HG02884 (cell line): ENCODE data around the gene GIN1.
"Not testable (repeated sequence)": the region's sequence is repeated elsewhere in the genome, so short reads cannot be mapped to it uniquely, and the experiment has no call there.

Experiments used
- ATAC-seq: cut with Tn5 transposase; IDR thresholded peaks from one replicate; pipeline ENCODE4 v1.9.1; 2021; ENCODE audit warnings: mild to moderate bottlenecking, moderate library complexity; ENCODE audit not compliant: unreplicated experiment

GIN1 gene

DNA sequence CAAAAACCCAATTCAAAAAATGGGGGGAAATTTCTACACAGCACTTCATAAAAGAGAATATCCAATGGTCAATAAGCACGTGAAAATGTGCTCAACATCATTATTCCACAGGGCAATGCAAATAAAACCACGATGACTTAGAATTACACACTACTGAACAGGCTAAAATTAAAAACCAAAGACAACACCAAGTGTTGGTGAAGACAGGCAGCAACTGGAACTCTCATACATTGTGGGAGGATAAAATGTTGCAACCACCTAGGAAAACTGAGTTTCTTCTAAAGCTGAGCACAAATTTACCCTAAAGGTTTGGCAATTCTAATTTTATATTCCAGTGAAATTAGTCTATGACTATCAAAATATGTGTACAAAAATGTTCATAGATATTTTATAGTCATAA is 9.5 kb downstream of the GIN1 start:
- no peak for ATAC-seq

GRCh38 chr5:103109277-103109676 is 10.7 kb downstream of the GIN1 start:
- peak; percentile 40 for ATAC-seq

- ATAC-seq = no peak
These were observed 11.9 kb downstream of the GIN1 start for GRCh38 chr5:103108086-103108485.

GRCh38 chr5:103102234-103102633 is 17.7 kb downstream of the GIN1 start:
- no peak for ATAC-seq

GRCh38 chr5:103101079-103101750 is 18.7 kb downstream of the GIN1 start:
- no peak for ATAC-seq

GRCh38 chr5:103098993-103099392 is 20.9 kb downstream of the GIN1 start:
- no peak for ATAC-seq

DNA sequence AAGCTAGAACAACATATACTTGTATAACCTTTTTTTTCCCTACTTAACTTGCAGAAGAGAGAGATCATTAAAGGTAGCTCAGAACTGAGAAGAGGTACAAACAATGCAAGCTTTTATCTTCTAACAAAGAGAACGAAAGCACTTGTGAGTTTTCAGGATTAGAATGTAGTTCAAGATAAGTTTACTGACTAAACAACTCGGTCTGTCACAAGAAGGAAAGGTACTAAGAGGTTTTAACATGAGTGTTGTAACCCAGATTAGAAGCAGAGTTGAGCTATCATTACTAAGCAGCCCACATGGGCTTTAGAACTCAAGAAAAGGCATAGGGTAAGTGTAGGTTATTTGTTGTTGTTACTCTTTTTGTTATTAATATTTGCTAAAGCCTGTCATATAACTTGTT is 25.2 kb downstream of the GIN1 start:
- no peak for ATAC-seq

- no peak for ATAC-seq
These were observed 26.2 kb downstream of the GIN1 start for GRCh38 chr5:103093727-103094126.

GRCh38 chr5:103092676-103093075 is 27.3 kb downstream of the GIN1 start:
- no peak for ATAC-seq

GRCh38 chr5:103090791-103091190 is 29.1 kb downstream of the GIN1 start:
- ATAC-seq = no peak

GRCh38 chr5:103089272-103089671 is 30.7 kb downstream of the GIN1 start:
- ATAC-seq = no peak

DNA sequence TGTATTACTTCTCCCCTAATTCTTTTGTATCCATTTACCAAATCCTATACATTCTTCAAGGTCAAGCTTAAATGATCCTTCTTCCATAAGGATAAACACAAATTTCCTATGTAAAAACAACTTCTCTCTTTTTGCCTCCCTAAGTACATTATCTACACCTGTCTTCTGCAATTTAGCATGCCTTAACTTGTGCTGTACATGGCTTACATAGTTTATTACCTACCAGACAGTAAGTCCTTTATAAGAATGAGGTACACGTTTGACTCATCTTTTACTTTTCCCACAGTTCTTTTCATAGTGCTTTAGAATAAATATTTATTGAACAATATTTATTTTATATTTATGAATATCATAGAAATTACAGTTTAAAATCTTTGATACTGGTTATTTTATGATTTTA is 33.4 kb downstream of the GIN1 start:
- no peak for ATAC-seq

DNA sequence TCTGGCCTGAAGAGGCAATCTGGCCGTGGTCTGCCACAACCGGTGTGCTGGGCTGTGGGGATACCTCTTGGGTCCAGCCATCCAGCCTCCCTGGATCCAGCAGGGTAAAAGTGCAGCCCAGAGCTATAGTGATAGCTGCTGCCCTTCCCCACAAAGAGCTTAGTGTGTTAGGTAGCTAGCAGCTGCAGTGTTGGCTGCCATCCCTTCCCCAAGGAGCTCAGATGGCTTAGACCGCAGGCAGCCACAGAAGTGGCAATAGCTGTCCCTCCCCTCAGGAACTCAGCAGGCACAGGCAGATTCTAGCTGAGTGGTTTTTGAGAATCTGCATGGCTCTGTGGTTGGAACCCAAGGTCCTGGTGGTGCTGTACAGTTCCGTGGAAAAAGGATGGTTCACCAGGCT is 40.1 kb downstream of the GIN1 start:
- no peak for ATAC-seq

GRCh38 chr5:103075442-103075841 is 44.5 kb downstream of the GIN1 start:
- no peak for ATAC-seq

- ATAC-seq = not testable (repeated sequence)
These were observed 46.4 kb downstream of the GIN1 start for GRCh38 chr5:103073500-103073899.

- ATAC-seq = no peak
These were observed 53.6 kb downstream of the GIN1 start for GRCh38 chr5:103066326-103066725.

GRCh38 chr5:103060424-103060954 is 59.4 kb downstream of the GIN1 start:
- no peak for ATAC-seq

GRCh38 chr5:103059525-103059924 is 60.4 kb downstream of the GIN1 start:
- ATAC-seq = no peak

GRCh38 chr5:103057208-103058130 is 62.5 kb downstream of the GIN1 start:
- ATAC-seq = no peak

DNA sequence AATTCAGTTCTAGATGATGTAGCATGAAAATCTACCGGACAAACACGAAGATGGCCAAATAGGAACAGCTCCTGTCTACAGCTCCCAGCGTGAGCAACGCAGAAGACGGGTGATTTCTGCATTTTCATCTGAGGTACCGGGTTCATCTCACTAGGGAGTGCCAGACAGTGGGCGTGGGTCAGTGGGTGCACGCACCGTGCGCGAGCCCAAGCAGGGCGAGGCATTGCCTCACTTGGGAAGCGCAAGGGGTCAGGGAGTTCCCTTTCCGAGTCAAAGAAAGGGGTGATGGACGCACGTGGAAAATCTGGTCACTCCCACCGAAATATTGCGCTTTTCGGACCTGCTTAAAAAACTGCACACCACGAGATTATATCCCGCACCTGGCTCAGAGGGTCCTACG is 73.2 kb downstream of the GIN1 start:
- ATAC-seq = not testable (repeated sequence)

- no peak for ATAC-seq
These were observed 78.8 kb downstream of the GIN1 start for GRCh38 chr5:103041071-103041676.
